Caco-2 (cell line): ENCODE measurements around the gene GFRA4. TPM values are rescaled to one million over a fixed set of nuclear protein-coding genes. Genes with fewer than 3 reads are reported as not detected.
A peak's percentile ranks its signal among the peaks of the same experiment; 100 is the strongest.

Experiments used
- BruUV-seq: library from RNA; stranded (reverse); fragments of 400-500 nt; replicated peaks from 2 replicates; lab custom pipeline; 2021; lab: Mats Ljungman, UMichigan
- CTCF ChIA-PET: fragments of 300-600 bp; sonication (Branson Sonifier 250); formaldehyde crosslinking; loops from one replicate; lab custom pipeline; 2022; ENCODE audit warnings: antibody characterized with exemption; lab: Charles Lee
- POLR2A ChIA-PET: fragments of 300-600 bp; sonication (Branson Sonifier 250); formaldehyde crosslinking; loops from one replicate; lab custom pipeline; 2022; ENCODE audit warnings: antibody characterized with exemption; lab: Charles Lee
- DNase-seq, 2 experiments: peaks; one replicate each; pipeline versions ENCODE4 v3.0.0 to v3.0.0-alpha.2; 2020 to 2022
- H3K27me3 ChIP-seq: replicated peaks from 2 replicates; pipeline ENCODE4 v1.6.0; 2011; ENCODE audit warnings: low read length; ENCODE audit not compliant: control insufficient read depth, insufficient read depth
- H3K36me3 ChIP-seq: 2 replicates; pipeline ENCODE4 v1.5.1; 2011; ENCODE audit warnings: low read length; ENCODE audit not compliant: control insufficient read depth, insufficient read depth
- H3K4me1 ChIP-seq: fragments of 250-450 bp; sonication (Bioruptor Pico); 2 replicates; pipeline ENCODE4 v1.5.1; 2020; ENCODE audit warnings: mild to moderate bottlenecking
- H3K4me3 ChIP-seq: 2 replicates; pipeline ENCODE4 v1.5.1; 2011; ENCODE audit warnings: low read depth, mild to moderate bottlenecking, control low read depth, low read length
- H3K9me3 ChIP-seq: fragments of 250-450 bp; sonication (Bioruptor Pico); 2 replicates; pipeline ENCODE4 v1.5.1; 2020; ENCODE audit warnings: mild to moderate bottlenecking, moderate library complexity
- H3K27ac Mint-ChIP-seq: one replicate; pipeline ENCODE4 v1.8.0; 2022; ENCODE audit warnings: mixed read lengths; ENCODE audit not compliant: unreplicated experiment
- H3K27me3 Mint-ChIP-seq: one replicate; pipeline ENCODE4 v1.8.0; 2022; ENCODE audit warnings: mixed read lengths; ENCODE audit not compliant: insufficient read depth, unreplicated experiment
- H3K36me3 Mint-ChIP-seq: one replicate; pipeline ENCODE4 v1.8.0; 2022; ENCODE audit warnings: mild to moderate bottlenecking, mixed read lengths; ENCODE audit not compliant: insufficient read depth, unreplicated experiment
- H3K4me1 Mint-ChIP-seq: one replicate; pipeline ENCODE4 v1.8.0; 2022; ENCODE audit warnings: low read depth, mixed read lengths; ENCODE audit not compliant: unreplicated experiment
- H3K4me3 Mint-ChIP-seq: one replicate; pipeline ENCODE4 v1.8.0; 2022; ENCODE audit warnings: mild to moderate bottlenecking, moderate library complexity, mixed read lengths; ENCODE audit not compliant: unreplicated experiment
- H3K9me3 Mint-ChIP-seq: one replicate; pipeline ENCODE4 v1.8.0; 2022; ENCODE audit warnings: mixed read lengths; ENCODE audit not compliant: unreplicated experiment
- intact Hi-C: fragments of 100-400 bp; cut with micrococcal nuclease; formaldehyde crosslinking; loops from one replicate; pipeline ENCODE4 v1.10.0; 2022; ENCODE audit not compliant: unreplicated experiment
- total RNA-seq: library from RNA; stranded (reverse); gene quantifications from 2 replicates; pipeline ENCODE4 v1.2.3, GENCODE V29; 2022
- TF ChIP-seq, protein P1 (sequence below), 2 experiments: fragments of 200-600 bp in 1 of 2; IDR thresholded peaks; 1 replicate in 1 of 2; 2 replicates in 1 of 2; pipeline versions ENCODE4 v1.5.1 to v1.8.0; 2011 to 2022; ENCODE audit warnings: antibody characterized with exemption in 1 of 2, control low read depth in 1 of 2, inconsistent platforms in 1 of 2, low read depth in 1 of 2, low read length in 1 of 2, mild to moderate bottlenecking in 1 of 2, moderate library complexity in 1 of 2; ENCODE audit not compliant: insufficient read depth in 1 of 2, severe bottlenecking in 1 of 2, unreplicated experiment in 1 of 2

Gene GFRA4
- total RNA-seq, 1 experiment from 2014 or later: not detected

DNA sequence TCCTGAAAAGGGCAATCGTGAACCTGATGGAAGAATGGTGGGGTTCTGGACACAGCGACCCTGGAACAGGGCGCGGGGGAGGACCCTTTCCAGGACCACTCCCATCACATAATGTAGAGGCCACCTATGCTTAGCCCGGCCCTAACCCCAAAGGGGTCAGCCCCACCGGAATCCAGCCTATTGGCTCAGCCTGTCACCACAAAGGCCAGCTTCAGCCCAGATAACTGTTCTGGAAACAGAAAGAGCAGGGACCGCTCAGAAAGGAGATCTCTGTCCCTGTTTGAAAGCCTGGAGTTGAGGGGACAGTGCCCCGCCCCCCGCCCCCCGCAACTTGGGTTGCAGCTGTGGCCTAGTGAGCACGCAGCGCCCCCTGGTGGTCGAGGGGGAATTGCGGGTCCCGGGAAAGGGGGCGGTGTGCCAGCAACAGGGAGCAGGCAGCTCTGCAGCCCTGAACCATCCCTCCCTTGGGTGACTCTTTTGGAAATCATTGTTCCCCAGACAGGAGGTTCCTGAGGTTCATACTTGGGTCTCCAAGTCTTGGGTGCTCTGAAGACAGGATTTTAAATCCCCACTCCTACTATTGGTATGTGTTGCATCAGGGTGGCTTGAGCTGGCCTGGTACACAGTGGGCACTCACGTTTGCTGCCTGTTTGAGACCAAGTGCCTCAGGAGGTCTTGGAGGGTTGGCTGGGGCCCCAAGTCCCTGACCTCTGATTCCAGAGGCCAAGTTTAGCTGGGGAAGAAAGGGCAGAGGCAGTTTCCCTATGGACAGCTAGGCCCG lies 47.7 kb upstream of the GFRA4 start:
- ChIA-PET POLR2A (no interaction called here), CTCF (interaction anchor here (0.6 to 2.6 kb wide), 25 partner anchors 10 to 352 kb away, joined by 3 to 61 read pairs (median 5); partner anchors contain the start of genes ADAM33, ADISSP, HSPA12B and SPEF1)
- no peaks in the 10 kb centered on the region for H3K36me3 Mint-ChIP-seq
- H3K27me3 Mint-ChIP-seq: peaks cover 5% of the 10 kb centered on the region
- BruUV-seq: no TSS peak
- no peak overlapping the region for H3K4me3 Mint-ChIP-seq
- no peaks in the 10 kb centered on the region for H3K4me1 Mint-ChIP-seq
- Histone ChIP-seq H3K4me3 (no peak overlapping the region), H3K36me3 (no peaks in the 10 kb centered on the region), H3K4me1 (no peaks in the 10 kb centered on the region), H3K27me3 (no peaks in the 10 kb centered on the region), H3K9me3 (no peaks in the 10 kb centered on the region)
- no peaks in the 10 kb centered on the region for H3K9me3 Mint-ChIP-seq
- DNase-seq: peak in 1 of 2 experiments; percentile 87
- intact Hi-C loops: loop anchor here (1.0 kb wide), 2 partner anchors 35 to 148 kb away; no protein-coding TSS in a partner anchor
- TF ChIP-seq, protein P1, sequence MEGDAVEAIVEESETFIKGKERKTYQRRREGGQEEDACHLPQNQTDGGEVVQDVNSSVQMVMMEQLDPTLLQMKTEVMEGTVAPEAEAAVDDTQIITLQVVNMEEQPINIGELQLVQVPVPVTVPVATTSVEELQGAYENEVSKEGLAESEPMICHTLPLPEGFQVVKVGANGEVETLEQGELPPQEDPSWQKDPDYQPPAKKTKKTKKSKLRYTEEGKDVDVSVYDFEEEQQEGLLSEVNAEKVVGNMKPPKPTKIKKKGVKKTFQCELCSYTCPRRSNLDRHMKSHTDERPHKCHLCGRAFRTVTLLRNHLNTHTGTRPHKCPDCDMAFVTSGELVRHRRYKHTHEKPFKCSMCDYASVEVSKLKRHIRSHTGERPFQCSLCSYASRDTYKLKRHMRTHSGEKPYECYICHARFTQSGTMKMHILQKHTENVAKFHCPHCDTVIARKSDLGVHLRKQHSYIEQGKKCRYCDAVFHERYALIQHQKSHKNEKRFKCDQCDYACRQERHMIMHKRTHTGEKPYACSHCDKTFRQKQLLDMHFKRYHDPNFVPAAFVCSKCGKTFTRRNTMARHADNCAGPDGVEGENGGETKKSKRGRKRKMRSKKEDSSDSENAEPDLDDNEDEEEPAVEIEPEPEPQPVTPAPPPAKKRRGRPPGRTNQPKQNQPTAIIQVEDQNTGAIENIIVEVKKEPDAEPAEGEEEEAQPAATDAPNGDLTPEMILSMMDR (IDR thresholded peaks at IDR 0.05; ENCODE audit: insufficient read depth in 1 of 2, low read depth in 1 of 2, low read length in 1 of 2, severe bottlenecking in 1 of 2, unreplicated experiment in 1 of 2): peak; percentile 94 to 97
- H3K27ac Mint-ChIP-seq: no peak overlapping the region

DNA sequence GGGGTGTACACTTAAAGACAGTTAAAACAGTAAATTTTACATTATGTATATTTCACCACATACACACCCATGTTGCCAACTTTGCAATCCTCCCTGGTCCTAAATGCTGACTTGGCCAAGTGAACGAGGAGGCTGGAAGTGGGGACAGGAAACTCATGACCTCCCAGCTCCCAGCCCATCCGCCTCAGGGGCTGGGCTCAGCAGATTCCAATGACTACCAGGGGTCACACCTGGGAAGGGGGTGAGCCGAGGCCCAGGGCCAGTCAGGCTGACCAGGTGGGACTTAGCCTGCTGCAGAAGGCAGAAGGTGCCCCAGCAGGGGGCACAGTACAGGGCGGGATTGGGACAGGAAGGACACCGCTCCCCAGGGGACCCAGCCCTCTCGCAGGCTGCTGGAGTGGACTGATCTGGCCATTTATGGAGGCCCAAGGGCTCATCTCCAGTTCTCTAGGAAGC lies 46.8 kb upstream of the GFRA4 start:
- DNase-seq: no peak
- no peak overlapping the region for H3K4me3 Mint-ChIP-seq
- H3K9me3 Mint-ChIP-seq: no peaks in the 10 kb centered on the region
- Histone ChIP-seq H3K27me3 (no peaks in the 10 kb centered on the region), H3K4me1 (no peaks in the 10 kb centered on the region), H3K4me3 (no peak overlapping the region), H3K36me3 (no peaks in the 10 kb centered on the region), H3K9me3 (no peaks in the 10 kb centered on the region)
- ChIA-PET CTCF (interaction anchor here (0.5 to 2.6 kb wide), 15 partner anchors 9 to 147 kb away, joined by 3 to 61 read pairs (median 6); partner anchors contain the start of genes ADAM33, ADISSP, HSPA12B and SPEF1), POLR2A (no interaction called here)
- TF ChIP-seq, protein P1 (IDR thresholded peaks at IDR 0.05; ENCODE audit: insufficient read depth in 1 of 2, low read depth in 1 of 2, low read length in 1 of 2, severe bottlenecking in 1 of 2, unreplicated experiment in 1 of 2): no peak
- H3K36me3 Mint-ChIP-seq: no peaks in the 10 kb centered on the region
- BruUV-seq: no TSS peak
- no peak overlapping the region for H3K27ac Mint-ChIP-seq
- intact Hi-C loops: no loop called here
- peaks cover 5% of the 10 kb centered on the region for H3K27me3 Mint-ChIP-seq
- H3K4me1 Mint-ChIP-seq: no peaks in the 10 kb centered on the region

DNA sequence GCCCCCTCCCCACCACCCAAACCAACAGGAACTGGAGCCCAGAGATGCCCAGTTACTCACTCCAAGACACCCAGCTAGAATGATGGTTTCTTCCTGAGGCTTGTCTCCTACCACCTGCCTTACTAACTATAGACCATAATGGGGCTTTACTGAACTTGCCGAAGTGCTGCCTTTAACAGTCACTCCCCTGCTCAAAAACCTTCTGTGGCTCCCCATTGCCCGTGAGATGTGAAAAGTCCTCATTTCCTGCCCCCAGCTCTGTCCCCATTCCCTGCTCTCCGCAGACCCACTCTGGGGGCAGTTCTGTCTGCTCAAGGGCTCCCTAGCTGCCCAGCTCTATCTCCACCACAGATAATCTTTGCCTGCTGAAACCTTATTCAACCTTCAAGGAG lies 44.3 kb upstream of the GFRA4 start:
- Histone ChIP-seq H3K36me3 (no peaks in the 10 kb centered on the region), H3K4me1 (no peaks in the 10 kb centered on the region), H3K9me3 (no peaks in the 10 kb centered on the region), H3K27me3 (no peaks in the 10 kb centered on the region), H3K4me3 (no peak overlapping the region)
- no peaks in the 10 kb centered on the region for H3K9me3 Mint-ChIP-seq
- no peak overlapping the region for H3K4me3 Mint-ChIP-seq
- intact Hi-C loops: no loop called here
- H3K36me3 Mint-ChIP-seq: no peaks in the 10 kb centered on the region
- no TSS peak for BruUV-seq
- TF ChIP-seq, protein P1 (IDR thresholded peaks at IDR 0.05; ENCODE audit: insufficient read depth in 1 of 2, low read depth in 1 of 2, low read length in 1 of 2, severe bottlenecking in 1 of 2, unreplicated experiment in 1 of 2): no peak
- H3K27me3 Mint-ChIP-seq: peaks cover 9% of the 10 kb centered on the region
- ChIA-PET CTCF (interaction anchor here (1.1 kb wide), 1 partner anchor 10 kb away, joined by 4 read pairs; no protein-coding TSS in a partner anchor), POLR2A (no interaction called here)
- no peak for DNase-seq
- no peak overlapping the region for H3K27ac Mint-ChIP-seq
- H3K4me1 Mint-ChIP-seq: no peaks in the 10 kb centered on the region
